Left lung (tissue), 10 donors: ENCODE measurements around the gene TMEM30A. TPM values are rescaled to one million over a fixed set of nuclear protein-coding genes. Genes with fewer than 3 reads are reported as not detected.
A peak's percentile ranks its signal among the peaks of the same experiment; 100 is the strongest.

Source experiments
- ATAC-seq: fragments of 200-7000 bp; cut with Tn5 transposase; one replicate; pipeline ENCODE4 v1.9.1; 2020; ENCODE audit warnings: moderate library complexity
- DNase-seq, 4 donors: peaks; one replicate each; pipeline ENCODE4 v3.0.0-alpha.2; 2013 to 2020
- H3K27ac ChIP-seq, 2 donors: fragments of 200-600 bp; sonication (generic) in 1 of 2; one replicate each; pipeline versions ENCODE4 v1.5.0 to v1.8.0; 2020 to 2021
- H3K27me3 ChIP-seq, 2 donors: fragments of 200-600 bp; sonication (generic) in 1 of 2; one replicate each; pipeline versions ENCODE4 v1.5.0 to v1.8.0; 2020 to 2021
- H3K36me3 ChIP-seq, 2 donors: fragments of 200-600 bp; sonication (generic) in 1 of 2; one replicate each; pipeline versions ENCODE4 v1.5.0 to v1.8.0; 2020 to 2021
- H3K4me1 ChIP-seq, 2 donors: fragments of 200-600 bp; one replicate each; pipeline ENCODE4 v1.8.0; 2021
- H3K4me3 ChIP-seq, 2 donors: fragments of 200-600 bp; sonication (generic) in 1 of 2; one replicate each; pipeline versions ENCODE4 v1.5.0 to v1.8.0; 2020 to 2021; ENCODE audit warnings: mild to moderate bottlenecking in 1 of 2
- H3K9me3 ChIP-seq, 2 donors: fragments of 200-600 bp; sonication (generic) in 1 of 2; one replicate each; pipeline versions ENCODE4 v1.5.0 to v1.8.0; 2020 to 2021
- CTCF ChIP-seq, 2 donors: fragments of 200-600 bp; sonication (generic) in 1 of 2; IDR thresholded peaks; one replicate each; pipeline versions ENCODE4 v1.5.0 to v1.8.0; 2021; ENCODE audit warnings: antibody characterized with exemption in 2 of 2
- intact Hi-C, 2 donors: fragments of 100-400 bp; cut with DNase I; formaldehyde crosslinking; loops; one replicate each; pipeline versions ENCODE4 v1.11.2 to v1.14.2; 2022
- polyA plus RNA-seq, 6 donors: library from polyadenylated mRNA; unstranded; fragments of 120-200 nt; gene quantifications; one replicate each; pipeline ENCODE4 v1.2.1, GENCODE V29; 2013; ENCODE audit not compliant: insufficient read length in 6 of 6
- total RNA-seq, 2 donors: library from RNA; stranded (reverse); fragmentation: NEBNext Ultra II Directional; extraction: Animal tissue kit (Norgen Biotek cat#: 25700); gene quantifications; one replicate each; pipeline ENCODE4 v1.2.1, GENCODE V29; 2021
- donor health status: DM: no; HTN: yes; CAD: no.
- donor health status: DM: no; HTN: no; CAD: no.

The TMEM30A gene
- total and polyA plus RNA-seq, 8 donors, result 135 to 193 (median 160) TPM

GRCh38 chr6:75266716-75267291, 17.8 kb downstream of the TMEM30A start:
- H3K27ac ChIP-seq, result no peak overlapping the region
- H3K27me3 ChIP-seq, result no peaks in the 10 kb centered on the region
- H3K9me3 ChIP-seq, result no peaks in the 10 kb centered on the region
- no peak overlapping the region for H3K4me3 ChIP-seq
- intact Hi-C loops, result no loop called here
- H3K4me1 ChIP-seq, result peaks cover 4 to 41% of the 10 kb centered on the region in 2 donors
- H3K36me3 ChIP-seq, result peaks cover 0 to 34% of the 10 kb centered on the region in 2 donors
- TF ChIP-seq CTCF (IDR thresholded peaks at IDR 0.05), result peak; percentile 63 to 80
- ATAC-seq (peak; percentile 83), DNase-seq (peak in 1 of 4 donors; percentile 46)

GRCh38 chr6:75263401-75263750, 21.2 kb downstream of the TMEM30A start:
- TF ChIP-seq CTCF (IDR thresholded peaks at IDR 0.05), result no peak
- DNase-seq (peak in 1 of 4 donors; percentile 65), ATAC-seq (no peak)
- Histone ChIP-seq H3K9me3 (no peaks in the 10 kb centered on the region), H3K36me3 (peaks cover 0 to 67% of the 10 kb centered on the region in 2 donors), H3K27ac (no peak overlapping the region), H3K4me1 (peaks cover 0 to 22% of the 10 kb centered on the region in 2 donors), H3K4me3 (no peak overlapping the region), H3K27me3 (no peaks in the 10 kb centered on the region)
- intact Hi-C loops, result no loop called here

GRCh38 chr6:75262716-75263400, 21.7 kb downstream of the TMEM30A start:
- peaks cover 0 to 16% of the 10 kb centered on the region in 2 donors for H3K4me1 ChIP-seq
- H3K36me3 ChIP-seq, result peaks cover 0 to 72% of the 10 kb centered on the region in 2 donors
- H3K27ac ChIP-seq, result no peak overlapping the region
- no peaks in the 10 kb centered on the region for H3K9me3 ChIP-seq
- no peak for ATAC-seq
- no peak for DNase-seq
- no peak overlapping the region for H3K4me3 ChIP-seq
- intact Hi-C loops, result no loop called here
- no peak for TF ChIP-seq CTCF (IDR thresholded peaks at IDR 0.05)
- no peaks in the 10 kb centered on the region for H3K27me3 ChIP-seq

GRCh38 chr6:75261299-75261698, 23.3 kb downstream of the TMEM30A start:
- H3K36me3 ChIP-seq, result peaks cover 0 to 79% of the 10 kb centered on the region in 2 donors
- H3K27me3 ChIP-seq, result no peaks in the 10 kb centered on the region
- intact Hi-C loops, result no loop called here
- no peaks in the 10 kb centered on the region for H3K9me3 ChIP-seq
- no peak for ATAC-seq
- no peak overlapping the region for H3K4me3 ChIP-seq
- no peak for DNase-seq
- peaks cover 0 to under 1% of the 10 kb centered on the region in 2 donors for H3K4me1 ChIP-seq
- TF ChIP-seq CTCF (IDR thresholded peaks at IDR 0.05), result no peak
- H3K27ac ChIP-seq, result no peak overlapping the region

- intact Hi-C loops, result no loop called here
- H3K36me3 ChIP-seq, result peaks cover 0 to 81% of the 10 kb centered on the region in 2 donors
- H3K4me1 ChIP-seq, result no peaks in the 10 kb centered on the region
- no peak for ATAC-seq
- H3K9me3 ChIP-seq, result no peaks in the 10 kb centered on the region
- no peak overlapping the region for H3K27ac ChIP-seq
- no peak overlapping the region for H3K4me3 ChIP-seq
- no peak for TF ChIP-seq CTCF (IDR thresholded peaks at IDR 0.05)
- H3K27me3 ChIP-seq, result no peaks in the 10 kb centered on the region
- no peak for DNase-seq
Observed at GRCh38 chr6:75257343-75258087, 27.1 kb downstream of the TMEM30A start.
